GM19240 (cell line): ENCODE measurements around the gene NGEF.
"Not testable (repeated sequence)": the region's sequence is repeated elsewhere in the genome, so short reads cannot be mapped to it uniquely, and the experiment has no call there.

Experiments used
- DNase-seq: peaks from one replicate; pipeline ENCODE4 v3.0.0; 2011; ENCODE audit warnings: low spot score; ENCODE audit not compliant: insufficient read length

Gene NGEF

GRCh38 chr2:233023007-233023760 is 10.1 kb upstream of the NGEF start:
- DNase-seq: no peak

GRCh38 chr2:233022561-233022960 is 9.5 kb upstream of the NGEF start:
- DNase-seq: no peak

- DNase-seq: no peak
Measured at GRCh38 chr2:233021771-233022170, 8.7 kb upstream of the NGEF start.

- DNase-seq: no peak
Measured at GRCh38 chr2:233020454-233020853, 7.4 kb upstream of the NGEF start.

- DNase-seq: not testable (repeated sequence)
Measured at GRCh38 chr2:233019610-233020009, 6.6 kb upstream of the NGEF start.

- no peak for DNase-seq
Measured at GRCh38 chr2:233017947-233018346, 4.9 kb upstream of the NGEF start.

GRCh38 chr2:233015019-233015645 is 2.1 kb upstream of the NGEF start:
- DNase-seq: no peak

GRCh38 chr2:233013650-233014049 is 594 bp upstream of the NGEF start:
- no peak for DNase-seq

- no peak for DNase-seq
Measured at GRCh38 chr2:233012301-233012971, 620 bp downstream of the NGEF start.

- DNase-seq: no peak
Measured at GRCh38 chr2:233011702-233012131, 1.3 kb downstream of the NGEF start.

- no peak for DNase-seq
Measured at GRCh38 chr2:233011268-233011650, 1.8 kb downstream of the NGEF start.

- no peak for DNase-seq
Measured at GRCh38 chr2:233010569-233011267, 2.3 kb downstream of the NGEF start.

GRCh38 chr2:233009661-233010060 is 3.4 kb downstream of the NGEF start:
- no peak for DNase-seq

GRCh38 chr2:233007739-233008138 is 5.3 kb downstream of the NGEF start:
- DNase-seq: no peak

- DNase-seq: no peak
Measured at GRCh38 chr2:233007270-233007669, 5.8 kb downstream of the NGEF start.

- no peak for DNase-seq
Measured at GRCh38 chr2:233006648-233007047, 6.4 kb downstream of the NGEF start.

GRCh38 chr2:233005096-233005495 is 8.0 kb downstream of the NGEF start:
- DNase-seq: no peak

GRCh38 chr2:233003658-233004555 is 9.1 kb downstream of the NGEF start:
- DNase-seq: no peak

- DNase-seq: no peak
Measured at GRCh38 chr2:233002829-233003657, 10.0 kb downstream of the NGEF start.
